Stomach (tissue), 4 donors: Measurements from ENCODE around the gene CRADD.

Experiments
- CTCF ChIP-seq, 7 experiments: fragments of 450-650 bp in 4 of 7; fragments of 200-600 bp in 3 of 7; sonication (generic) in 3 of 7; IDR thresholded peaks; one replicate each; pipeline ENCODE4 v1.5.1; 2016 to 2019; ENCODE audit warnings: antibody characterized with exemption in 7 of 7, control low read depth in 2 of 7, mild to moderate bottlenecking in 1 of 7
- POLR2A ChIP-seq, 4 donors: fragments of 450-650 bp; IDR thresholded peaks; one replicate each; pipeline ENCODE4 v1.6.1; 2016; ENCODE audit warnings: antibody characterized with exemption in 4 of 4, control low read depth in 2 of 4, mild to moderate bottlenecking in 1 of 4, moderate library complexity in 1 of 4

- TF ChIP-seq CTCF (IDR thresholded peaks at IDR 0.05) (no peak), POLR2A (IDR thresholded peaks at IDR 0.05) (no peak)
These were observed 27.4 kb downstream of the CRADD start for GRCh38 chr12:93704625-93705024.
